WI38 (cell line): Measurements from ENCODE around the gene FOXO1.

Experiments used
- H3K4me3 ChIP-seq: 2 replicates; pipeline ENCODE4 v1.5.1; 2011; ENCODE audit warnings: low read depth, mild to moderate bottlenecking, control low read depth, low read length
- TF ChIP-seq, protein P1 (sequence below): IDR thresholded peaks from 2 replicates; pipeline ENCODE4 v1.5.1; 2012; ENCODE audit warnings: low read depth, mild to moderate bottlenecking, control low read depth, low read length

FOXO1 gene

DNA sequence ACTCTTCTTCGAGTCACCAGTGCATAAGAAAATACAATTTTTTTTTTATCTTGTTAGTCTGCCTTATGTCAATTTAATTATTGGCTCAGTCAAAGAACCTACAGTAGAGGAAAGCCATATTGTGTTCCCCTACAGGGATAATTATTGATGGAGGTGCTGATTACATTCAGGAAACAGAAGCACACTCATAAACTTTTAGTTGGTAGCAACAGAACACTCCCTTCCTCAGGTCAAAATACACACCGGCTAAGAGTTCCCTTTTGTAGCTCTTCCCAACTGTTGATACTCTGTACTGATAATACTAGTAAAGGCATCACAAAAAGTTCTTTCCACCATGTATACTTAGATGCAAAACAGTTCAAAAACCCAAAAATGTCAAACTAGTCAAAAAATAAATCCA lies 18.4 kb downstream of the FOXO1 start:
- TF ChIP-seq, protein P1, sequence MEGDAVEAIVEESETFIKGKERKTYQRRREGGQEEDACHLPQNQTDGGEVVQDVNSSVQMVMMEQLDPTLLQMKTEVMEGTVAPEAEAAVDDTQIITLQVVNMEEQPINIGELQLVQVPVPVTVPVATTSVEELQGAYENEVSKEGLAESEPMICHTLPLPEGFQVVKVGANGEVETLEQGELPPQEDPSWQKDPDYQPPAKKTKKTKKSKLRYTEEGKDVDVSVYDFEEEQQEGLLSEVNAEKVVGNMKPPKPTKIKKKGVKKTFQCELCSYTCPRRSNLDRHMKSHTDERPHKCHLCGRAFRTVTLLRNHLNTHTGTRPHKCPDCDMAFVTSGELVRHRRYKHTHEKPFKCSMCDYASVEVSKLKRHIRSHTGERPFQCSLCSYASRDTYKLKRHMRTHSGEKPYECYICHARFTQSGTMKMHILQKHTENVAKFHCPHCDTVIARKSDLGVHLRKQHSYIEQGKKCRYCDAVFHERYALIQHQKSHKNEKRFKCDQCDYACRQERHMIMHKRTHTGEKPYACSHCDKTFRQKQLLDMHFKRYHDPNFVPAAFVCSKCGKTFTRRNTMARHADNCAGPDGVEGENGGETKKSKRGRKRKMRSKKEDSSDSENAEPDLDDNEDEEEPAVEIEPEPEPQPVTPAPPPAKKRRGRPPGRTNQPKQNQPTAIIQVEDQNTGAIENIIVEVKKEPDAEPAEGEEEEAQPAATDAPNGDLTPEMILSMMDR, result no peak
- no peak overlapping the region for H3K4me3 ChIP-seq

DNA sequence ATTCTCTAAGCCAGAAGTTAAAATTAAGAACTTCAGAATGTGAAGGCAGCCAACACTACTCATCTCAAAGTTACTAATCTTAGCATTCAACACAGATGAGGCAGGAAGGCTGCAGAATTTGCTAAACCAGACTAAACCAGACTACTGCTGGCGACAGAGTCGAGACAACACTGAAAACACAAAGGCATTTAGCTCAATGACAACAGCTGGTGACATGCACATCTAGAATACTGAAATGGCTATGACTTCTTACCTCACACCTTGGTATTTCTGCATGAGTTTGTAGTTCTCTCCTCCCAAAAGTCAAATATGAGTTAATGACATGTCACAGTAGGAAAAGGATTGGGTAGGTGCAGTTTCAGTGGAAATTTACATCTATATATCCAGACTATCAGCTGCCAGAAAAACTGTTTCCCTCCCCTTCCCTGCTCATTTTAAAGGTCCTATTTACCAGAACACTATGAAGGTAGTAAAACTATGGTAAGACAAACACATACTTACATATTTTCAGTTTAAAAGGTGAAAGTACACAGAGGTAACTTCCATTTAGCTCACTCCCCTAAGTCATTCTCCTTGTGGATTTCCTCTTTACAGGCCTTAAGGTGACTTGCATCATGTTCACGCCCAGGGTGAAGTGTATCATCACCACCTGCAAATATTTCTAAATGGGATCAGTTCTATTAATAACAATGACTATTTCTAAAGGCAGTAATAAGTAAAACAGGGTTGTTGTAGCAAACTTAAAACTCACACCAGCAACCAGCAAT lies 21.4 kb downstream of the FOXO1 start:
- H3K4me3 ChIP-seq, result no peak overlapping the region
- TF ChIP-seq, protein P1, result no peak

DNA sequence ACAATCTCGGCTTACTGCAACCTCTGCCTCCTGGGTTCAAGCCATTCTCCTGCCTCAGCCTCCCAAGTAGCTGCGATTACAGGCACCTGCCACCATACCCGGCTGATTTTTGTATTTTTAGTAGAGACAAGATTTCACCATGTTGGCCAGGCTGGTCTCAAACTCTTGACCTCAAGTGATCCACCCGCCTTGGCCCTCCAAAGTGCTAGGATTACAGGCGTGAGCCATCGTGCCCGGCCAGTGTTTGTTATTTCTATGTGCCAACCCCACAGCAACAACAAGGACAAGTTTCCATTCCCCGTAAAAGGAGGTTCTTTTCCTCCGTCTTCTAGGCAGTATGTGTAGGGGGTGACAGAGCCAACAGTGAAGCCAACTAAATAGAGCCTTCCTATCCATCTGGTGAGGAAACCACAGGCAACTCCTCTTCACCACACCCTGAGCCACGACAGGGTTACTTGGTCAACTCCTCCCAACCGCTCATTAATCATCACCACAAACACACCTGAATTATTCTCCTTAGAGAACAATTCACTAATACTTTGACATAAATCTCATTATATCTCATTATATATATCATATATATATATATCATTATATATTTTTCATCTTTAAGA lies 25.5 kb downstream of the FOXO1 start:
- TF ChIP-seq, protein P1, result no peak
- H3K4me3 ChIP-seq, result no peak overlapping the region

DNA sequence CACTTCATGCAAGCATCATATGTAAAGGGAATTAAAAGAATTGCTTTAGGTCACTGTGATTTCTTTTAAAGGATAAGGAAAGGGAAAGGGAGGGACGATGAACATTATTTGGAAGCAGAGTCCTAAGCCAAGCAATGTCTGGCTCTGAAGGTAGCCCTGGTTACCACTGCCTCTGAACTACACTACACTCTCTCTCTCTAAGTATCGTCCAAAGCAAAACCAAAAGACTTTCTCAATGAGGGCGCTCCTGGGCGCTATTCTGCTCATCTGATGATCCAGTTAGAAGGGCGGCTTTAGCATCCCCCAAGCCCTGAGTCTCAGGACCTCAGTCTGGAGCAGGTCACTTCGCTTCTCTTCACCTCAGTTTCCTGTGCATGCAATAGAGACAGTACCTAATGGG lies 26.2 kb downstream of the FOXO1 start:
- TF ChIP-seq, protein P1, result no peak
- H3K4me3 ChIP-seq, result no peak overlapping the region

DNA sequence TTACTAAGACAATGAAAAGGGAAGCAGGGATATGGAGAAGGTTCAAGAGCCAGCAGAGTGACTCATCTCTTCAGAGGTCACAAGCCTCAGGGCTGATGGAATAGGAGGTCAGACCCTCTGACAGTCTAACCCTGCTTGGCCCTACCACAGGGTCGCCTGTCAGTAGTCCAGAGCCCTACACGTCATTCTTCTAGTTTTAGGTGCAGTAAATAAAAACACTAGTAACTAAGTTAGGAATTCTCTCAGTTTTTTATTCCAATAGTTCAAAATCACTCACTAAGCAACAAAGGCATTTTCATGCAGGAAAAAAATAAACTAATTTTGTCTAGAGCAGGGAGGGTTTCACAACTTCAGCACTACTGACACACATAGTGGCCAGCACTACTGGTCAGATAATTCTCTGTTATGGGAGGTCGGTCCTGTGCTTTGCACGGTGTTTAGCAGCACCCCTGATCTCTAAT lies 27.2 kb downstream of the FOXO1 start:
- TF ChIP-seq, protein P1, result no peak
- no peak overlapping the region for H3K4me3 ChIP-seq

DNA sequence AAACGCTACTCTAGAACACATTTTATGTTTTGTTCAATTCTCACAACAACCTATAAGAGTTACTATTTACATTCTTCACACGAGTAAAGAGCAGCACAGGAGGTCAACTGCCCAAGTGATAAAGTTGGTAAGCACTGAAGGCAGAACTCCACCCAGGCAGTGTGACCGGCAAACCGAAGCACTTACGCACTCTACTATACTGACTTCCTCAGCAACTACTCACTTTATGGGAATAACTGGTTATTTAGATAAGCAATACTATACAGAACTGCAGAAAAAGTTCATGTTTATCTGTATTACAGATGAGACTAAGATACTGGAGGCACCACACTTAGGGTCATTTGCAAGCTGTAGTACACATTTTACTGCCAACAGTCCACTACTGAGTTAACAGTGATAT lies 28.8 kb downstream of the FOXO1 start:
- H3K4me3 ChIP-seq, result no peak overlapping the region
- TF ChIP-seq, protein P1, result no peak

DNA sequence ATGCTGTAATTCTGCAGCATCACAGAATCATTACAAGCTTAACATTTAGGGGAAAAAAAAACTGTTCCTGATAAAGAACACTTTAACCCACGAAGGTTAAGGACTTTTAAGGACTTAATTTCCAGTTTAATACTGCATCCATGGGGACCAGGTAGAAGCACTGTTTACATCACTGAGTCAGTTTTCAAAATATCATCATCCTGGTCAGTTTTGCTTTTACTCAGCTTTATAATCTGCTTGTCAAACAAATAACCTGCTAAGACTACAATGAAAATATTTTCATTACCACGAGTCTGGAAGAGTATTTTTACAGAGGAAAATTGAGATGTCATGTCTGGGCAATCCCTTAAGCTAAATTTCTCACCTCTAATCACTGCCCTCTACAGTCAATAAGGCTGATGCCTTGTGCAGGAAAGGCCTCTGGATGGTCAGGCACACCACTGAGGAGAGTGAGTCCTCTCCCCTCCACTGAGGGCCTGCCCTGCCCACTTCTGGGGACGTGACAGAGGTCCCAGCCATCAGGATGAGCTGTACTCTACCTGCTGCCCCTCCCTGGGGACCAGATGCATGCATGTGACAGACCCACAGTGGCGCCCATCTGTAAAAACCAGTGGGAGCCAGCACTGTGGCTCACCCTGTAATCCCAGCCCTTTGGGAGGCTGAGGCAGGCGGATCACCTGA lies 31.0 kb downstream of the FOXO1 start:
- TF ChIP-seq, protein P1, result no peak
- H3K4me3 ChIP-seq, result no peak overlapping the region
